Esophagus muscularis mucosa (tissue), 3 donors: ENCODE data around the gene DGKG.

Source experiments
- POLR2A ChIP-seq: fragments of 450-650 bp; IDR thresholded peaks from one replicate; pipeline ENCODE4 v1.6.1; 2017; ENCODE audit warnings: antibody characterized with exemption, moderate library complexity, mild to moderate bottlenecking, low read depth
- POLR2AphosphoS5 ChIP-seq, 2 donors: sonication (generic); formaldehyde crosslinking; IDR thresholded peaks; one replicate each; pipeline ENCODE4 v1.6.1; 2017; ENCODE audit warnings: antibody characterized with exemption in 2 of 2
- TF ChIP-seq, protein P1 (sequence below), 3 experiments: fragments of 200-600 bp in 2 of 3; fragments of 450-650 bp in 1 of 3; sonication (generic) in 2 of 3; IDR thresholded peaks; one replicate each; pipeline ENCODE4 v1.5.1; 2017 to 2019; ENCODE audit warnings: antibody characterized with exemption in 3 of 3, mild to moderate bottlenecking in 2 of 3, moderate library complexity in 1 of 3

DNA sequence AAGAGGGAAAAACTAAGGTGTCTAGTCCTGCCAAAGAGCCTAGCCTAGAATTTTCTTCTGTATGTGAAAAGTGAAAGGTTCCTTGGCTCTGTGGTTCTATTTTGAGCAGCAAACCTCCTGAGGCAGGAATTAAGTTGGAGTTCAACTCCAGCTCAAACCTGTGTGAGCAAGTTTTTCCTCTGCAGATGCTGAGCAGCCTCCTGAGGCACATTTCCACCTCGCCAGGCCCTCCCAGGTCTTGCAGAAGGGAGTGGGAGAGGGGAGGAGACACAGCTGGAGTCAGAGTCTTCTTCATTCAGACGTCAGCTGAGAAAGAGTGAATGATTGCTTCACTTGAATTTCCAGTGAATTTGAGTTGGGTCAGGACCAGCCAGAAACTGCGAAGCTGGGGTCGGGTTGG lies 183.6 kb downstream of the DGKG start:
- TF ChIP-seq, protein P1, sequence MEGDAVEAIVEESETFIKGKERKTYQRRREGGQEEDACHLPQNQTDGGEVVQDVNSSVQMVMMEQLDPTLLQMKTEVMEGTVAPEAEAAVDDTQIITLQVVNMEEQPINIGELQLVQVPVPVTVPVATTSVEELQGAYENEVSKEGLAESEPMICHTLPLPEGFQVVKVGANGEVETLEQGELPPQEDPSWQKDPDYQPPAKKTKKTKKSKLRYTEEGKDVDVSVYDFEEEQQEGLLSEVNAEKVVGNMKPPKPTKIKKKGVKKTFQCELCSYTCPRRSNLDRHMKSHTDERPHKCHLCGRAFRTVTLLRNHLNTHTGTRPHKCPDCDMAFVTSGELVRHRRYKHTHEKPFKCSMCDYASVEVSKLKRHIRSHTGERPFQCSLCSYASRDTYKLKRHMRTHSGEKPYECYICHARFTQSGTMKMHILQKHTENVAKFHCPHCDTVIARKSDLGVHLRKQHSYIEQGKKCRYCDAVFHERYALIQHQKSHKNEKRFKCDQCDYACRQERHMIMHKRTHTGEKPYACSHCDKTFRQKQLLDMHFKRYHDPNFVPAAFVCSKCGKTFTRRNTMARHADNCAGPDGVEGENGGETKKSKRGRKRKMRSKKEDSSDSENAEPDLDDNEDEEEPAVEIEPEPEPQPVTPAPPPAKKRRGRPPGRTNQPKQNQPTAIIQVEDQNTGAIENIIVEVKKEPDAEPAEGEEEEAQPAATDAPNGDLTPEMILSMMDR (IDR thresholded peaks at IDR 0.05) = no peak
- TF ChIP-seq POLR2AphosphoS5 (IDR thresholded peaks at IDR 0.05) = no peak
- TF ChIP-seq POLR2A = no peak
